H1 (cell line): ENCODE data around the gene P4HA1. TPM values are rescaled to one million over a fixed set of nuclear protein-coding genes. Genes with fewer than 3 reads are reported as not detected.
A peak's percentile ranks its signal among the peaks of the same experiment; 100 is the strongest.

Experiments
- CTCF ChIA-PET: fragments of 300-600 bp; sonication (Branson Sonifier 250); formaldehyde crosslinking; loops from one replicate; lab custom pipeline; 2021; ENCODE audit not compliant: partially characterized antibody; lab: Charles Lee
- POLR2A ChIA-PET: fragments of 300-600 bp; sonication (Branson Sonifier 250); formaldehyde crosslinking; loops from one replicate; lab custom pipeline; 2021; ENCODE audit warnings: inconsistent platforms; ENCODE audit not compliant: partially characterized antibody; lab: Charles Lee
- DNase-seq, 2 experiments: peaks; one replicate each; pipeline versions ENCODE4 v3.0.0 to v3.0.0-alpha.2; 2010 to 2022; ENCODE audit warnings: low spot score in 2 of 2, low read depth in 1 of 2, mixed read lengths in 1 of 2
- FAIRE-seq: peaks from 2 replicates; lab custom pipeline; 2011; peaks lifted over from hg19 to GRCh38; lab: Jason Lieb, UNC
- H2AFZ ChIP-seq: 2 replicates; pipeline ENCODE4 v1.8.1; 2012; ENCODE audit warnings: low read length, inconsistent platforms
- H2AK5ac ChIP-seq: 2 replicates; pipeline ENCODE4 v1.6.1; 2013; ENCODE audit warnings: low read depth, low read length
- H2BK120ac ChIP-seq: replicated peaks from 2 replicates; pipeline ENCODE3; 2013; ENCODE audit warnings: low read depth, low read length, inconsistent platforms
- H2BK12ac ChIP-seq: 2 replicates; pipeline ENCODE4 v1.6.1; 2013; ENCODE audit warnings: low read depth, low read length
- H2BK15ac ChIP-seq: 2 replicates; pipeline ENCODE4 v1.6.1; 2013; ENCODE audit warnings: low read length
- H2BK20ac ChIP-seq: 2 replicates; pipeline ENCODE4 v1.6.1; 2013; ENCODE audit warnings: low read length
- H2BK5ac ChIP-seq: 2 replicates; pipeline ENCODE4 v1.6.1; 2013; ENCODE audit warnings: low read depth, low read length
- H3K14ac ChIP-seq: 2 replicates; pipeline ENCODE4 v1.6.1; 2013; ENCODE audit warnings: inconsistent platforms; ENCODE audit not compliant: insufficient read length
- H3K18ac ChIP-seq: 2 replicates; pipeline ENCODE4 v1.6.1; 2013; ENCODE audit warnings: low read length; ENCODE audit errors: extremely low read depth
- H3K23ac ChIP-seq: 2 replicates; pipeline ENCODE4 v1.6.1; 2013; ENCODE audit warnings: inconsistent platforms; ENCODE audit not compliant: insufficient read length
- H3K23me2 ChIP-seq: 2 replicates; pipeline ENCODE4 v1.6.1; 2013; ENCODE audit warnings: low read depth, low read length
- H3K27ac ChIP-seq: 2 replicates; pipeline ENCODE4 v1.6.1; 2011; ENCODE audit warnings: low read depth, low read length, inconsistent platforms
- H3K27me3 ChIP-seq, 4 experiments: replicated peaks in 1 of 4; 1 replicate in 1 of 4; 2 replicates in 3 of 4; pipeline versions ENCODE4 v1.6.1 to v1.8.1; 2011 to 2013; ENCODE audit warnings: low read length in 3 of 4, mild to moderate bottlenecking in 3 of 4, inconsistent platforms in 2 of 4, mixed read lengths in 2 of 4, moderate library complexity in 1 of 4; ENCODE audit not compliant: control insufficient read depth in 3 of 4, insufficient read depth in 3 of 4; ENCODE audit errors: extremely low read depth in 1 of 4
- H3K36me3 ChIP-seq, 4 experiments: 2 replicates each; pipeline versions ENCODE4 v1.6.1 to v1.8.1; 2011 to 2013; ENCODE audit warnings: mild to moderate bottlenecking in 4 of 4, low read length in 3 of 4, moderate library complexity in 2 of 4, control low read depth in 1 of 4, inconsistent platforms in 1 of 4; ENCODE audit not compliant: insufficient read depth in 4 of 4, control insufficient read depth in 2 of 4
- H3K4ac ChIP-seq: replicated peaks from 2 replicates; pipeline ENCODE3; 2013; ENCODE audit warnings: low read length, low read depth, mixed read lengths, inconsistent platforms; ENCODE audit not compliant: insufficient read length
- H3K4me1 ChIP-seq, 4 experiments: replicated peaks in 1 of 4; 1 replicate in 1 of 4; 2 replicates in 3 of 4; pipeline versions ENCODE4 v1.6.1 to v1.8.1; 2011 to 2013; ENCODE audit warnings: low read length in 3 of 4, inconsistent platforms in 2 of 4, mixed read lengths in 1 of 4; ENCODE audit not compliant: insufficient read depth in 4 of 4, control insufficient read depth in 3 of 4
- H3K4me2 ChIP-seq, 2 experiments: 2 replicates each; pipeline versions ENCODE4 v1.6.1 to v1.8.1; 2011 to 2013; ENCODE audit warnings: low read depth in 2 of 2, low read length in 2 of 2, control low read depth in 1 of 2, inconsistent platforms in 1 of 2, mild to moderate bottlenecking in 1 of 2; ENCODE audit not compliant: insufficient read depth in 1 of 2
- H3K4me3 ChIP-seq, 4 experiments: fragments of 200-600, 300-600 bp in 1 of 4; sonication (generic), shearing (Covaris generic), sonication (Bioruptor Twin) in 1 of 4; 2 replicates each; pipeline versions ENCODE4 v1.5.1 to v1.8.1; 2011 to 2016; ENCODE audit warnings: low read length in 4 of 4, low read depth in 3 of 4, control low read depth in 2 of 4, inconsistent platforms in 2 of 4, mild to moderate bottlenecking in 2 of 4, mixed read lengths in 1 of 4, moderate library complexity in 1 of 4; ENCODE audit not compliant: insufficient read depth in 2 of 4; ENCODE audit errors: extremely low read depth in 1 of 4
- H3K56ac ChIP-seq: replicated peaks from 2 replicates; pipeline ENCODE3; 2013; ENCODE audit warnings: low read depth, mild to moderate bottlenecking, mixed read lengths, low read length, inconsistent platforms; ENCODE audit not compliant: insufficient read length
- H3K79me1 ChIP-seq: 2 replicates; pipeline ENCODE4 v1.6.1; 2013; ENCODE audit warnings: low read depth, low read length, control low read depth
- H3K79me2 ChIP-seq, 2 experiments: 2 replicates each; pipeline versions ENCODE4 v1.6.1 to v1.8.1; 2012 to 2013; ENCODE audit warnings: low read length in 2 of 2, mild to moderate bottlenecking in 2 of 2, inconsistent platforms in 1 of 2; ENCODE audit not compliant: insufficient read depth in 2 of 2, control insufficient read depth in 1 of 2
- H3K9ac ChIP-seq, 4 experiments: replicated peaks in 1 of 4; 1 replicate in 1 of 4; 2 replicates in 3 of 4; pipeline versions ENCODE4 v1.6.1 to v1.8.1; 2011 to 2013; ENCODE audit warnings: low read depth in 3 of 4, low read length in 3 of 4, control low read depth in 2 of 4, mild to moderate bottlenecking in 2 of 4, moderate library complexity in 2 of 4, inconsistent platforms in 1 of 4; ENCODE audit errors: extremely low read depth in 1 of 4
- H3K9me3 ChIP-seq, 2 experiments: 2 replicates each; pipeline versions ENCODE4 v1.6.1 to v1.8.1; 2012 to 2013; ENCODE audit warnings: mild to moderate bottlenecking in 2 of 2, moderate library complexity in 2 of 2, control low read depth in 1 of 2, inconsistent platforms in 1 of 2, low read depth in 1 of 2, low read length in 1 of 2, mixed read lengths in 1 of 2; ENCODE audit not compliant: insufficient read depth in 2 of 2
- H4K20me1 ChIP-seq, 2 experiments: replicated peaks in 1 of 2; 2 replicates each; pipeline versions ENCODE3 to v1.8.1; 2011 to 2013; ENCODE audit warnings: inconsistent platforms in 2 of 2, low read length in 2 of 2, mild to moderate bottlenecking in 1 of 2; ENCODE audit not compliant: insufficient read depth in 2 of 2, control insufficient read depth in 1 of 2
- H4K5ac ChIP-seq: 2 replicates; pipeline ENCODE4 v1.6.1; 2013; ENCODE audit warnings: low read length, low read depth, mixed read lengths, inconsistent platforms; ENCODE audit not compliant: insufficient read length
- H4K8ac ChIP-seq: 2 replicates; pipeline ENCODE4 v1.8.0; 2013; ENCODE audit warnings: mild to moderate bottlenecking, moderate library complexity, low read length, inconsistent platforms; ENCODE audit not compliant: insufficient read depth; ENCODE audit errors: extremely low read depth
- H4K91ac ChIP-seq: replicated peaks from 2 replicates; pipeline ENCODE3; 2013; ENCODE audit warnings: low read length, mixed read lengths, inconsistent platforms; ENCODE audit not compliant: insufficient read length
- CTCF ChIP-seq, 3 experiments: IDR thresholded peaks; 1 replicate in 2 of 3; 2 replicates in 1 of 3; pipeline versions ENCODE4 v1.5.1 to v1.6.1; 2011; ENCODE audit warnings: low read length in 3 of 3, mild to moderate bottlenecking in 3 of 3, inconsistent platforms in 2 of 3, low read depth in 1 of 3, moderate library complexity in 1 of 3; ENCODE audit not compliant: insufficient read depth in 1 of 3; ENCODE audit errors: control extremely low read depth in 1 of 3
- EP300 ChIP-seq, 2 experiments: IDR thresholded peaks; 1 replicate in 1 of 2; 2 replicates in 1 of 2; pipeline ENCODE4 v1.6.1; 2011 to 2012; ENCODE audit warnings: low read depth in 2 of 2, low read length in 2 of 2, mild to moderate bottlenecking in 2 of 2, borderline replicate concordance in 1 of 2, inconsistent platforms in 1 of 2, moderate library complexity in 1 of 2
- JUN ChIP-seq: IDR thresholded peaks from 2 replicates; pipeline ENCODE4 v1.6.1; 2011; ENCODE audit warnings: low read depth, mild to moderate bottlenecking, improper control_type of control experiment, low read length
- NRF1 ChIP-seq: IDR thresholded peaks from 2 replicates; pipeline ENCODE4 v1.6.1; 2011; ENCODE audit warnings: mild to moderate bottlenecking, low read depth, low read length, improper control_type of control experiment
- SAP30 ChIP-seq: fragments of 300-600 bp; sonication (generic); IDR thresholded peaks from 2 replicates; pipeline ENCODE4 v1.7.1; 2012; ENCODE audit warnings: low read length, moderate library complexity, mild to moderate bottlenecking, inconsistent platforms; ENCODE audit not compliant: insufficient read depth, insufficient replicate concordance
- SP4 ChIP-seq: IDR thresholded peaks from 2 replicates; pipeline ENCODE4 v1.6.1; 2012; ENCODE audit warnings: low read length, inconsistent platforms
- WGBS, 2 experiments: shearing (Covaris generic) in 1 of 2; methylation state at CpG; one replicate each; pipeline versions ENCODE4 v1.1.6 to v1.1.7; 2013 to 2015; ENCODE audit warnings: low lambda C conversion rate in 2 of 2, mixed read lengths in 2 of 2, inconsistent platforms in 1 of 2, low coverage in 1 of 2, missing lambda C conversion rate in 1 of 2; ENCODE audit not compliant: insufficient replicate concordance in 2 of 2, insufficient coverage in 1 of 2, insufficient read length in 1 of 2; ENCODE audit errors: extremely low coverage in 1 of 2, missing lambda C conversion rate in 1 of 2; 5-methylcytosine and 5-hydroxymethylcytosine counted together
- polyA plus RNA-seq, 7 experiments: library from polyadenylated mRNA; depleted of rRNA in 3 of 7; stranded (reverse) in 5 of 7; unstranded in 2 of 7; fragments of >200 nt in 5 of 7; fragments of 200-250 nt in 2 of 7; gene quantifications; 1 replicate in 5 of 7; 2 replicates in 1 of 7; 4 replicates in 1 of 7; pipeline versions ENCODE4 v1.2.1 to v1.2.3, GENCODE V29; 2011 to 2013; ENCODE audit warnings: missing spikeins in 2 of 7, mixed read lengths in 2 of 7
- total RNA-seq: library from RNA; stranded (reverse); fragmentation: NEBNext Ultra II Directional; extraction: Animal tissue kit (Norgen Biotek cat#: 25700); gene quantifications from 2 replicates; pipeline ENCODE4 v1.2.1, GENCODE V29; 2021
- TF ChIP-seq, protein P1 (sequence below): IDR thresholded peaks from 2 replicates; pipeline ENCODE4 v1.6.1; 2012; ENCODE audit warnings: inconsistent platforms

Gene P4HA1
- total and polyA plus RNA-seq, 2 of the 8 experiments (the other 6 are each of a cell fraction or from before 2014, with no cell fraction given), result 12.0 to 25.7 TPM

DNA sequence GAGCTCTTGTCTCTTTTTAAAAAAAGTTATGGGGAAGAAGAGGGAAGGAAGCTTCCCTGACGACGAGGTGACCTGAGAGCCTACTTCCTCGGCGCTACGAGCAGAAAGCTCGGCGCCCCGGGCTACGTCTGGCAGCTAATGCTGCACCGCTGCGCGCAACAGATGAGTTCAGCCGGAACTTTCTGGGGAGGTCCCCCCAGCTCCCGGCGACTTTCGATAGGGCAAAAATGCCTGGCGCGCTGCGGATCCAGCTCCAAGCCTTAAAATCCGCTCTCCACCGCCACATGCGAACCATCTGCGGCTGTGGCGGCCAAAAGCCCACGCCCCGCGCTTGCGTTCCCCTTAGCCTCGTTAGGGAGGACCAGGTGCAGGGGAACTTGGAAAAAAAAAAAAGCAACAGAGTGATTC lies 621 bp downstream of the P4HA1 start:
- FAIRE-seq (no peak), DNase-seq (peak; percentile 41 to 75)
- no peaks in the 10 kb centered on the region for H3K9me3 ChIP-seq
- ChIA-PET POLR2A (interaction anchor here (0.7 to 8.0 kb wide), 17 partner anchors 9 to 742 kb away, joined by 3 to 82 read pairs (median 5); partner anchors contain the start of gene NUDT13), CTCF (interaction anchor here (0.6 to 6.9 kb wide), 9 partner anchors 13 to 315 kb away, joined by 3 to 41 read pairs (median 4); partner anchors contain the start of gene NUDT13)
- H3K79me2 ChIP-seq, result peaks cover 0 to 34% of the 10 kb centered on the region in 2 experiments; a peak in 3 of 4 replicates
- peaks cover 0 to 2% (median 0%) of the 10 kb centered on the region in 4 experiments; a peak in 1 of 7 replicates for H3K4me1 ChIP-seq
- no peaks in the 10 kb centered on the region; the same call in 1 of the 2 replicates for H3K23me2 ChIP-seq
- peak overlapping the region; percentile 80; the same call in 1 of the 2 replicates for H2BK5ac ChIP-seq
- H4K5ac ChIP-seq, result peak overlapping the region; percentile 49
- peak overlapping the region; percentile 44 to 79 (median 73) for H3K9ac ChIP-seq
- H4K8ac ChIP-seq, result 0 out of 2 replicates have a peak overlapping the region, but pooled peaks have one; percentile 97
- H2AFZ ChIP-seq, result peak overlapping the region; percentile 65; the same call in 1 of the 2 replicates
- no peak overlapping the region for H3K23ac ChIP-seq
- H3K79me1 ChIP-seq, result peaks cover 4% of the 10 kb centered on the region; the same call in 1 of the 2 replicates
- H2BK12ac ChIP-seq, result no peak overlapping the region
- H3K18ac ChIP-seq, result peak overlapping the region; percentile 81
- no peak overlapping the region for H3K14ac ChIP-seq
- H2AK5ac ChIP-seq, result no peak overlapping the region
- H3K4me2 ChIP-seq, result peak overlapping the region; percentile 78 to 87
- no peaks in the 10 kb centered on the region for H3K27me3 ChIP-seq
- no peaks in the 10 kb centered on the region for H4K20me1 ChIP-seq
- H3K27ac ChIP-seq, result peak overlapping the region; percentile 78; the same call in 1 of the 2 replicates
- H3K4ac ChIP-seq, result no peak overlapping the region
- peak overlapping the region; percentile 13 for H2BK120ac ChIP-seq
- peak overlapping the region; percentile 50 to 89 (median 78) for H3K4me3 ChIP-seq
- H2BK20ac ChIP-seq, result no peak overlapping the region
- peak overlapping the region; percentile 23 for H4K91ac ChIP-seq
- H3K56ac ChIP-seq, result peak overlapping the region; percentile 71
- H3K36me3 ChIP-seq, result no peaks in the 10 kb centered on the region
- 2% methylated on average over 29 of the region's 29 CpGs; no CpG with 5 or more reads in 1 of the 2 experiments for WGBS, 2 experiments
- H2BK15ac ChIP-seq, result 0 out of 2 replicates have a peak overlapping the region, but pooled peaks have one; percentile 50
- no peak for TF ChIP-seq JUN
- peak; percentile 42 for TF ChIP-seq SAP30
- no peak for TF ChIP-seq SP4
- no peak for TF ChIP-seq CTCF (IDR thresholded peaks at IDR 0.05; ENCODE audit: control extremely low read depth in 1 of 3, insufficient read depth in 1 of 3, low read depth in 1 of 3, low read length in 3 of 3)
- TF ChIP-seq NRF1, result no peak
- TF ChIP-seq, protein P1, sequence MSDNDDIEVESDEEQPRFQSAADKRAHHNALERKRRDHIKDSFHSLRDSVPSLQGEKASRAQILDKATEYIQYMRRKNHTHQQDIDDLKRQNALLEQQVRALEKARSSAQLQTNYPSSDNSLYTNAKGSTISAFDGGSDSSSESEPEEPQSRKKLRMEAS, result no peak
- no peak for TF ChIP-seq EP300 (IDR thresholded peaks at IDR 0.05; ENCODE audit: borderline replicate concordance in 1 of 2, low read depth in 2 of 2, low read length in 2 of 2)
